Activated effector memory CD4-positive, alpha-beta T cell treated with anti-CD3 and anti-CD28 coated beads, Interleukin-2, amount 50 U/mL, for 16 hours (primary cell): ENCODE results near the gene FAIM2.
"Not testable (repeated sequence)": the region's sequence is repeated elsewhere in the genome, so short reads cannot be mapped to it uniquely, and the experiment has no call there.

Experiments
- DNase-seq: peaks from one replicate; pipeline ENCODE4 v3.0.0-alpha.2; 2020

The FAIM2 gene

GRCh38 chr12:49860921-49861320 is 42.8 kb downstream of the FAIM2 start:
- not testable (repeated sequence) for DNase-seq

DNA sequence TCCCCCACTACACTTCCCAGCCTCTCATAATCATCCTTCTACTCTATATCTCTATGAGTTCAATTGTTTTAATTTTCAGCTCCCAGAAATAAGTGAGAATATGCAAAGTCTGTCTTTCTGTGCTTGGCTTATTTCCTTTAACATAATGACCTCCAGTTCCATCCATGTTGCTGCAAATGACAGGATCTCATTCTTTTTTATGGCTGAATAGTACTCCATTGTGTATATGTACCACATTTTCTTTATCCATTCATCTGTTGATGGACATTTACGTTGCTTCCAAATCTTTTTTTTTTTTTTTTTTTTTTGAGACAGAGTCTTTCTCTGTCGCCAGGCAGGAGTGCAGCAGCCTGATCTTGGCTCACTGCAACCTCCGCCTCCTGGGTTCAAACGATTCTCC is 47.8 kb downstream of the FAIM2 start:
- not testable (repeated sequence) for DNase-seq

- DNase-seq = no peak
Measured at GRCh38 chr12:49854976-49855375, 48.7 kb downstream of the FAIM2 start.

GRCh38 chr12:49853671-49854070 is 50.0 kb downstream of the FAIM2 start:
- DNase-seq = no peak

- DNase-seq = no peak
Measured at GRCh38 chr12:49847161-49847560, 56.5 kb downstream of the FAIM2 start.

DNA sequence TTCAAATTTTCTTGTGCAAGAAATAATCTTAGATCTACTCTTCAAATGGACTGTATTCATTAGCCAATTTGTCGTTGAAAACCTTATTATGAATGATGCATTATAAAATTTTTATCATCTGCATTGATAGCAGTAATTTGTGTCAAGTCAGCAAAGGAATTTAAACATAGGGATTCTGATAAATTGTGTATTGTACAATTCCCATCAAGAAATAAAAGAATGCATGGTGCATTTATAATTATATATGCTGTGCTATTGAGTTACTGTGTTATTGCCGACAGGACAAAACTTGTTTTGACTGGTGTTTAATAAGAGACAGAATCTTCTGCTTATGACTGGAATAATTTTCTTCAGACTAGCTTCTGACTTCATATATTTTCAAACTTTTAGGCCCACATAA is 57.7 kb downstream of the FAIM2 start:
- DNase-seq = no peak

GRCh38 chr12:49843876-49844437 is 59.7 kb downstream of the FAIM2 start:
- DNase-seq = no peak

- no peak for DNase-seq
Measured at GRCh38 chr12:49843411-49843810, 60.3 kb downstream of the FAIM2 start.

DNA sequence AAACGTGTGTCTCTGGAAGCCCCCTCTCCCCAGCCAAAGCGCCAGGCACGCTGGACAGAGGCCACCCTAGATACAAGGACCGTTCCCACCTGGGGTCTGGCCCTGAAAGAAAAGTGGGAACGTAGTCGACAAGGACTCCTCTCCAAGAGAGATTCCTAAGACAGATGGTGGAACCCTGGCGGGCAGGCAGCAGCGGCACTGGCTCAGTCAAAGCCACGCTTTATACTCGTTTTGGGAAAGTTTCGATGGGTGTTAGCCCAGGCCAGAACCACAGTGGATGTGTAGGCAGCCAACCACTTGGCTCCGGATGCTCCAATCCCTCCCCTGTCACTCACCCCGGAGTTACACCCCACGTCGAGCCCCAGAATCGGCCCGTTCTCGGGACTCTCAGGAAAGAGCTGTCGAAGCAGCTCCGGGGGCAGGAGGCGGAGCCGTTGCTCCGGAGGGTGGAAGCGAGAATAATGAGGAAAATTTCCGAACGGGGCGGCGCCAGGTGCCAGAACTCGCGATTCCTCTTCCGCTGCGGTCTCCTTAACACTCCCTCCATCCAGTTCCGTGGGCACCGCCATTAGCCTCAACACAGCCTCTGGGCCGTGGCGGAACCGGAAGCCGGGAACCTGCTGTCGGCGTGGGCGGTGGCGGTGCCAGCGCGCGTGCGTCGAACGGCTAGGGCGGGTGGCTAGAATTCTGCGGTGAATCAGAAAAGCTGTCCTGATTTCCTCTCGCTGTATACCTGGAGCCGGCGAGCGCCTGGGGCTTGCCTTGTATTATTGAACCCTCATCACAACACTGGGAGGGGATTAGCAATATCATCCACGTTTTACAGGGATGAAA is 61.0 kb downstream of the FAIM2 start, which contains the start of gene BCDIN3D:
Gene BCDIN3D, minus strand, starts transcription at position 588 of the 834 bp plus-strand sequence. Its CDS starts 19 bp downstream, at position 569.
- DNase-seq = peak; percentile 98

DNA sequence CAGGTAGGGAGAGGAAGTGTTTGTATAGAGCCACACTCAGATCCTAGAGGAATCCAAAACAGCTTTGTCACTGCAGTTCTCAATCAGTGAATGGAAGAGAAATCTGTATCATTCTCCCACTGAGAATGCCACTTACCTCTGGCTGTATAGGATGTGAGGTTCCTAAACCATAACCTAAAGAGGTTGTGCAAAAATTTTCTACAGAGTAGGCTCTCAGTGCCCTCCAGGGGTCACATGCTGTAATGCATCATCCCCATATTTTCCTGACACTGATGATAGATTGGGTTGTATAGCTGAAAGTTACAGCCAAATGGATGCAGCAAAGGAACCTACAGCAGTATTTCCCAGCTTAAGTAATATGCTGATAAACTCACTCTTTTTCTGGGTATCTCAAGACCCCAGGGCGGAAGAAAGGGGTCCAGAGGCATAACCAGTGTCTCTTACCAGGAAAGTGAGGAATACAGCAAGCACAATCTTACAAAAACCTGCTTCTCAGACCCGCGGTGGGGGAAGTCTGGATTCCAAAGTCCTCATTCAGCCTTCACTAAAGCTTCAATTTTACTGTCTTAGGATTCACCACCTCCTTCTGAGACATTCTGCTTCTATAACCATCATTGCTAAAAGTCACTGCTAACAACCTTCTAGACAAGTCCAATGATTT is 64.6 kb downstream of the FAIM2 start:
- DNase-seq = no peak

GRCh38 chr12:49832836-49833421 is 70.8 kb downstream of the FAIM2 start:
- no peak for DNase-seq

DNA sequence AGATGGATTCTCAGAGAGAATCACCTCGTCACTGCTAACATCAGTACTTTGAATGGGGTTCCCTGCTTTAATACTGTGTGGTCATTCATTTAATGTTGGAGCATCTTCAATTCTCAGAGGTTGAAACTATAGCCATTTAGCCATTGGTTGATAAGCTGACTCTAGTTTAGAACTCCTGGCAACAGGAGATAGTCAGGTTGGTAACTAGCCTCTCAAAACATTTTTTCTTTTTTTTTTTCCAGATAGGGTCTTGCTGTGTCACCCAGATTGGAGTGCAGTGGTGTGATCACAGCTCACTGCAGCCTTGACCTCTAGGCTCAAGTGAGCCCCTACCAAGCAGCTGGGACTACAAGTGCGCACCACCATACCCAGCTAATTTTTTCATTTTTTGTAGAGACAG is 72.0 kb downstream of the FAIM2 start:
- DNase-seq = no peak

DNA sequence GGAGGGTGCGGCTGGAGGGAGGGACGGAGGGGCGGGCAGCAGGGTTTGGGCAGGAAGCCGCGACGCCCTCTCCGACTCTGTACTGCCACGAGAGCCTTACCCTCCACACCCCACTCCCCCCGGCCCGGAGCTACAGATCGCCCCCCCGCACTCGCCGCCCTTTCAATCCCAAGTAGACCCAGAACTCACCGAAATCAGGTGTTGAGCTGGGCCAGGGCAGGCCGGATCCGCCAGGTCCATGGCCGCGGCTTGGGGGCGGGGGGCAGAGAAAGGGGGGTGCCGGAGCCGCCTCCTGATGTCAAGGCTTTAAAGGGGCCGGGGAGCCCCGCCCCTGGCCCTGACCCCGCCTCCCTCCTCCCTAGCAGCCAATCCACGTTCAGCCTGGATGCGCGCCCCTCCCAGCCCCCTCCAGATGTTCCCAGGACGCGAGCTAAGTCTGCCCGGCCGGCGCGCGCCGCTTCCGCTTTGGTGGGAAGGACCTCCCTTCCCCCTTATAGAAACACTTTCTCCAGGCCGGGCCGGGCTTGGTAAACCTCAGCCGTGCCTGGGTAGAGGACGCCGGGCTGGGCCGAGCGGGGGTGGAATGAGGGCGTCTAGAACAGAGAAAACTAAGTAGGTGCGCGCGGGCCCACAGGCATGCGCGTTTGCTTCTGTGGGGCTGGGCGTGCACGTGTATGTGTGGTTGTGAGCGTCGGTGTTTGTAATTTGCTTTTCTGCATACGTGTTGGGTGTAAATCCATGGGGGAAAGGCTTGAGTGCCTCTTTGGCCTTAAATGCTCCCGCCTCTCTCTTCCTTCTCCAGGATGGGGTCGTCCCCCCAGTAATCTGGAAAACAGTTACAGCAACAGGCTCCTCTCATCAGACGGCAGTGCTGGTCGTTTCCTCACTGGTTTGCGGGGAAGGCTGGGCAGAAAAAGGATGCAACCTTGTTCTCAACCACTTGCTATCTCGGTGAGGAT is 75.3 kb downstream of the FAIM2 start, which contains the start of gene NCKAP5L:
Gene NCKAP5L, minus strand, starts transcription at position 281 of the 959 bp plus-strand sequence. CDS start 24,369 bp downstream, outside the sequence.
- DNase-seq = peak; percentile 97

DNA sequence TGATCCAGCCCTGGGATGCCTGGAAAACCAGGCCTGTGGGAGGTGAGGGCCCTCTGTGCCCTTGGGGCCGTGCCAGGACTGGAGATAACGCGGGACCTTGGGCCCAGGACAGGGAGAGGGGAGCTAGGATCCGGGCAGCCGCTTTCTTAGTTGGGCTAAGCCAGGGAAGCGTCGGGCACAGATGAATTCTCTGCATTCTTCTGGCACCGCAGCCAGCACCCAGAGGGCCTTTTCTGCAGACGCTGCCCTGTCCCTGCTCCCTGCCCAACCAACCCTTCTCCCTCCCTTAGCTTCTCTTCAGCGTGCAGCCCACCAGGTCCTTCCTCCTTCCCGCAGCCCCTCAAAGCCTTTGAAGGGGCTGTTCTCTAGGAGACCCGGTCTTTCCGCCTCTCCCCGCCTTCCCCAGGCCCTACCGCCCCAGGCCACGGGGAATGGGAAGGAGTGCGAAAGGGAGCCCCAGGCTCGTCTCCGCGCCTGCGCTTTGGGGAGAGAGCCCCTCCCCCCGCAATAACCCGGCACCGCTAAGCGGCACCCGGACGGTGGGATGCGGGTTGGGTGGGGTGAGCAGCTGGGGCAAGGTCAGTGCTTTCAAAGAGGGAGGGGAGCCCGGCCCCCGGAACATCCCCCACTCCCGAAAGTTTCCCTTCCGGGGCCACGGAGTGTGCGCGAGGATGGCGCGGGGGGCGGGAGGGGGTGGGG is 76.2 kb downstream of the FAIM2 start:
- peak; percentile 80 for DNase-seq

- no peak for DNase-seq
Measured at GRCh38 chr12:49827051-49827400, 76.7 kb downstream of the FAIM2 start.

- DNase-seq = no peak
Measured at GRCh38 chr12:49825971-49826421, 77.7 kb downstream of the FAIM2 start.

DNA sequence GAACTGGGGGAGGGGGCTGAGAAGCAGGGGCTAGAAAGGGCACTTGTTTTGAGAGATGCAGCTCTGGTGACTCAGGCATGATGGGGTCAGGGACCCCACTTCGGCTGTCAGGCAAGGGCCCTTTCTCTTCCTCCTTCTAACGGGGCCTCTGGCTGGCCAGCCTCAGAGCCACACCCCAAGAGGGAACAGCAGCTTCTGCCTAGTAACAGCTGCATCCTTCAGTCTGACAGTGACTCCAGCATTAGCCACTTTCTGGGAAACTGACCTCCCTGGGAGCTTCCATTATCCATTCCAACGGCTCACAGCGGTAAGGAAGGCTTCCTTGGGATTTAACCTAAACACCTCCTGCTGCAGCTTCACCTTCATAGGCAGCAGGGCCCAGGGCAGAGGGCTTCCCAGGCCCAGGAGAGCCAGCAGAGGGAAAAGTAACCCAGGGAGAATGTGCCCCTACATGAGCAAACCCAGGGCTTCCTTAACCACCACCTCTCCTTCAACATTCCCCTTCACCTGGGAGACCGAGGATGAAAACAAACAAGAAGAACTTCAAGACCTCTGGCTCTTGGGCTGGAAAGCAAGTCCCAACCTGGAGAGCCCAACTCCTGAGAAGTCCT is 78.2 kb downstream of the FAIM2 start:
- DNase-seq = no peak

- DNase-seq = no peak
Measured at GRCh38 chr12:49824895-49825294, 78.8 kb downstream of the FAIM2 start.

DNA sequence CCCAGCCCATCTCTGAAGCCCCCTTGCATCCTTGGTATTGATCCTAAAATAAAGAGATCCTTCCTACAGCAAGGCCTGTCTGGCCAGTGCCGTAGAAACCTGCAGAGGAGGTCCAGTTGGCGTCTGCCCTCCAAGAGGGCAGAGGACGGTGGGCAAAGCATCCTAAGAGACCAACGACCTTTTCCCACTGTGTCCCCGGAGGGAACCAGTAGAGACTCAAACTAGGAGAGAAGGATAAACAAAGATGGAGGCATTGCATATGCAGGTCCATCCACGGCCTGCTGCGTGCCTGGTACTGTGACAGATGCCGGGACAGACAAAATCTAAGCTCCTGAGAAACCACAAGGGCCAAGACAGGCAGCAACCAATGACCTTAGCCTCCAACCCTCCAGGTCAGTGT is 79.3 kb downstream of the FAIM2 start:
- DNase-seq = no peak

DNA sequence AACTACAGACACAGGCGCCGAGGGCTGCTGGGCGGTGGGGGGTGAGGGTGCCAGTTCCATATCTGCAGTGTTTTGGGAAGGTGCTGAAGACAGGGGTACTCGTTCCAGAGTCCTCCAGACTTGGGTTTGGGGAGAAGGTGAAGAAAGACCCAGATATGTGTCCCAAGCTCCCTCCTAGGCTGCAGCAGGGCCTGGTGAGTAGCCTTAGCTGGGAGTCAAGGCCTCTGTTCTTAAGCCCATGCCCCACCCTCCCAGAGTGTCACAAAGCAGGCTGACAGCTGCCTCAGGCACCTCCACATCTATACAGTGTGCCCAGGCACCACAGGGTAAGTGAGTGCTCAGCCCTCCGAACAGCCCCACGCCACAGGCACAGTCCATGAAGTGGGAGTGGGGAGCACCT is 79.7 kb downstream of the FAIM2 start:
- no peak for DNase-seq

GRCh38 chr12:49823350-49823749 is 80.3 kb downstream of the FAIM2 start:
- no peak for DNase-seq
